Measurements from ENCODE around the gene CTNNB1. TPM values are rescaled to one million over a fixed set of nuclear protein-coding genes. Genes with fewer than 3 reads are reported as not detected.

The CTNNB1 gene
- total RNA-seq, 4 donors from 2014 or later, result 311 to 417 (median 361) TPM

DNA sequence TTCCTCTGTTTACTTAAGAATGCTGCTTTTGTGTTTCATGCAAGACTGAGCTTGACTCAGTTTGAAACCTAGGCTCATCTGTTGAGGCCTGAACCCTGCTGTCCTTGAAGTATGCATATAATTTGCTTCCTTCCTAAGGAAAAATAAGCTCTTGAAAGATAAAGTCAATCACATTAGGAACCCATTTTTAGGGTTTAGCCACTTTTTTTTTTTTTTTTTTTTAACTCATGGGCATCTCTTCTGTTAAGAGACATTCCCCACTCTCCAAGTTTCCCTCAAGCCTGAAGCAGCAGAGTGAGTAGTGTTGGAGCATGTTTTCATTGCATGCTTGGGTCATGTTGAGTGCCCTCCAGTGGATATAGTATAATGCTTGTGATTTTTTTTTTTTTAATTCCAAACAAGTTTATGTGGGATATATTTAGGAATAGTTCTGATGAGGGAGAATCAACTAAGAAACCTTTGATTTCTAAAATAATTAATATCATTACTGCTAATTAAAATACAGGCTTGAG, 3.6 kb downstream of the CTNNB1 start:
- H3K4me3 ChIP-seq, result peak overlapping the region; percentile 98
- no peaks in the 10 kb centered on the region for H3K36me3 ChIP-seq
- no peaks in the 10 kb centered on the region for H3K9me3 ChIP-seq
- no peak for TF ChIP-seq POLR2AphosphoS5 (IDR thresholded peaks at IDR 0.05)
- no peak for TF ChIP-seq POLR2A (IDR thresholded peaks at IDR 0.05)
- peak in 1 of 2 donors; percentile 20 for TF ChIP-seq CTCF (IDR thresholded peaks at IDR 0.05)
- TF ChIP-seq EP300 (IDR thresholded peaks at IDR 0.05), result no peak
- H3K27ac ChIP-seq, result no peak overlapping the region
- no peak for DNase-seq (ENCODE audit: low spot score in 2 of 2)
- peaks cover 75% of the 10 kb centered on the region for H3K4me1 ChIP-seq
- H3K27me3 ChIP-seq, result no peaks in the 10 kb centered on the region

- no peaks in the 10 kb centered on the region for H3K36me3 ChIP-seq
- TF ChIP-seq POLR2AphosphoS5 (IDR thresholded peaks at IDR 0.05), result no peak
- TF ChIP-seq CTCF (IDR thresholded peaks at IDR 0.05), result no peak
- no peak for TF ChIP-seq EP300 (IDR thresholded peaks at IDR 0.05)
- TF ChIP-seq POLR2A (IDR thresholded peaks at IDR 0.05), result no peak
- no peak for DNase-seq (ENCODE audit: low spot score in 2 of 2)
- WGBS, result 76% methylated on average over 1 of the region's 1 CpG
- H3K27ac ChIP-seq, result no peak overlapping the region
- H3K9me3 ChIP-seq, result no peaks in the 10 kb centered on the region
- no peak overlapping the region for H3K4me3 ChIP-seq
- no peaks in the 10 kb centered on the region for H3K27me3 ChIP-seq
- peaks cover 82% of the 10 kb centered on the region for H3K4me1 ChIP-seq
Observed at GRCh38 chr3:41204369-41204768, 5.1 kb downstream of the CTNNB1 start.

DNA sequence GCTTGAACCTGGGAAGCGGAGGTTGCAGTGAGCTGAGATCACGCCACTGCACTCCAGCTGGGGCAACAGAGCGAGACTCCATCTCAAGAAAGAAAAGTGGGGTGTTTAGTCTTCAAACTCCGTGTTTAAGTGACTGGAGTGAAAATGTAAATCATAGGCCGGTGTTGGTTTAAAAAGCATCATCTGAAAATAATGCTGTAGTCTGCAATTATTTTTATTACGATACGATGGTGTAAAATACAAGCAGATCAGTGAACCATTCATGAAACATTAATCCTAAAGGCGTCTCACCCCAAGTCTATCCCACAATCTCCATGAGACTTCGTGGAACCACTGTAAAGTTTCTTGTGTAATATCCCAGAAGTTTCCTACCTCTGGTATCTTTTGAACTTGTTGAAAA, 6.3 kb downstream of the CTNNB1 start:
- Histone ChIP-seq H3K9me3 (no peaks in the 10 kb centered on the region), H3K27me3 (no peaks in the 10 kb centered on the region), H3K36me3 (no peaks in the 10 kb centered on the region), H3K4me3 (no peak overlapping the region), H3K4me1 (peaks cover 80% of the 10 kb centered on the region), H3K27ac (no peak overlapping the region)
- TF ChIP-seq POLR2A (IDR thresholded peaks at IDR 0.05) (no peak), POLR2AphosphoS5 (IDR thresholded peaks at IDR 0.05) (no peak), EP300 (IDR thresholded peaks at IDR 0.05) (no peak), CTCF (IDR thresholded peaks at IDR 0.05) (no peak)
- 84% methylated on average over 9 of the region's 9 CpGs for WGBS
- DNase-seq (ENCODE audit: low spot score in 2 of 2), result no peak

DNA sequence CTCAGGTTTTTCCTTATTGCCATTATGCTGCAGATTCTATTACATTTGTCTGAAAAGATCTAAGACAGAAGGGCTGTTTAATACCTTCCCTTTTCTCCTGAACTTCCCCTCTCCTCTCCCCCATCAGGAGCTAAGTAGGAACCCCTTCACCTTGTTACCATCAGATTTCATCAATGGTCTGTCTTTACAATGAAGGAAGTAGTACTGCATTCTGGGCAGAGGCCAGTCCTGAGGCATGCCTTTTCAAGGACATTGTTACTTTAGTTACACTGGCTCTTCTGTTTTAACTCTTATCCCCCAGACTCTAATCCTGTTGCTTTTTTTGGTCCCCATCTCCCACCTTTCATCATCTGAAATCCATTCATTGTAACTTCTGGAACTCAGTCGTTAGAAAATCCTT, 8.1 kb downstream of the CTNNB1 start:
- no peak for DNase-seq (ENCODE audit: low spot score in 2 of 2)

More for the DNA sequence above, 8.1 kb downstream of the CTNNB1 start:
- 25% methylated on average over 1 of the region's 1 CpG for WGBS
- no peak overlapping the region for H3K27ac ChIP-seq
- peaks cover 66% of the 10 kb centered on the region for H3K4me1 ChIP-seq
- H3K4me3 ChIP-seq, result no peak overlapping the region
- H3K9me3 ChIP-seq, result no peaks in the 10 kb centered on the region
- no peaks in the 10 kb centered on the region for H3K36me3 ChIP-seq
- TF ChIP-seq POLR2A (IDR thresholded peaks at IDR 0.05), result no peak
- no peak for TF ChIP-seq POLR2AphosphoS5 (IDR thresholded peaks at IDR 0.05)
- no peak for TF ChIP-seq CTCF (IDR thresholded peaks at IDR 0.05)
- no peak for TF ChIP-seq EP300 (IDR thresholded peaks at IDR 0.05)
- H3K27me3 ChIP-seq, result no peaks in the 10 kb centered on the region
